ENCODE results near the gene AHCYL2. TPM values are rescaled to one million over a fixed set of nuclear protein-coding genes. Genes with fewer than 3 reads are reported as not detected.

Gene AHCYL2
- total and polyA plus RNA-seq, 12 donors = 6.6 to 57.1 (median 21.7) TPM

GRCh38 chr7:129389829-129390228, 165.0 kb downstream of the AHCYL2 start:
- peaks cover 3 to 4% of the 10 kb centered on the region in 2 donors for H3K4me1 ChIP-seq (replicated peaks in 1 of 2)
- H3K36me3 ChIP-seq (replicated peaks in 1 of 2) = no peaks in the 10 kb centered on the region
- TF ChIP-seq POLR2A (IDR thresholded peaks at IDR 0.05) (no peak), CTCF (IDR thresholded peaks at IDR 0.05) (no peak)
- WGBS, 4 donors = 72 to 83% (median 78%) methylated on average over 1 of the region's 1 CpG
- no peaks in the 10 kb centered on the region for H3K27me3 ChIP-seq
- H3K27ac ChIP-seq = no peak overlapping the region
- no peak for DNase-seq
- no peaks in the 10 kb centered on the region for H3K9me3 ChIP-seq (replicated peaks in 1 of 3)
- intact Hi-C loops (cut with DNase I) = no loop called here
- H3K4me3 ChIP-seq = no peak overlapping the region

DNA sequence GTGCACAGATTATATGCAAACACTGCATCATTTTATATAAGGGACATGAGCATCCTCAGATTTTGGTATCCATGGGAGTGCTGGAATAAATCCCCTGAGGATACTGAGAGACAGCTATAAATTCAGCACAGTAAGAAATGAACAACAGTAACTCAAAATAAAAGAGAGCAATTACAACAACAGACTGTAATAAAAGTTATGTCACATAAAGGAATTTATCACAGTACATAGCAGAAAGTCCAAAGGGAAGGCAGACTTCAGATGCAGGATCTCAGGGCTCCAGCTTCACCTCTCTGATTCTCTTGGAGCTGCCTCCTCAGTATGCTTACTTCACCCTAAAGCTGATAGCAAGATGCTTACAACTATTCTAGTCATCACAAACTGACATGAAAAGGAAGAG, 165.5 kb downstream of the AHCYL2 start:
- H3K4me3 ChIP-seq = no peak overlapping the region
- no peak for DNase-seq
- H3K9me3 ChIP-seq (replicated peaks in 1 of 3) = no peaks in the 10 kb centered on the region
- TF ChIP-seq CTCF (IDR thresholded peaks at IDR 0.05) (no peak), POLR2A (IDR thresholded peaks at IDR 0.05) (no peak)
- no peaks in the 10 kb centered on the region for H3K27me3 ChIP-seq
- H3K36me3 ChIP-seq (replicated peaks in 1 of 2) = no peaks in the 10 kb centered on the region
- peaks cover 7 to 9% of the 10 kb centered on the region in 2 donors for H3K4me1 ChIP-seq (replicated peaks in 1 of 2)
- no peak overlapping the region for H3K27ac ChIP-seq
- intact Hi-C loops (cut with DNase I) = no loop called here

DNA sequence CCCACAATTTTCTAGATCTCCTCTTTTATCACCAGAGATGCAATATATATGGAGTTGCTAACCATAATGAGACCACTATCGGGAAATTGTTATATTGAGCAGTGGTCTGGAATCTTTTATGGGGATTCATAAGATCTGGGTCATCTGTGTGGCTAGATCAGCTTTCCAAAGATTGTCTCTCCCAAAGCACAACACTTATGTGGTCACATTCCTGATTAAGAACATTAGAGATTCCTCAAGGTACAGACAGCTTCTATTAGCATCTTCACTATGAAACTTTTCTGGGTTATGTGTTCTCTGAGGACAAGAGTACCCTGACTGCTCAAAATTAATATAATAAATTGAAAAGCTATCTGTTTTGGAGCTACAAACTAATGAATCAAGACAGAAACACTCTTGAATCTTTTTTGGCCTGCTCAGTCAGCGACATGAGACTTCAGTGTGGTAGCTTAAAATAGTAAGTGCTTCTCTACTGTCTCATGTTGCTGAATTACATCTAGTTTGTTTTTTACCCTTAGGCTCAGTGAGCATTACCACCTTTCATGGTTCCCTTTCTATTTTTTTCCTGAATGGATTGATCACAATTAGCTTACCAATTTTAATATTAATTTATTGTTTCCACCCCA, 166.8 kb downstream of the AHCYL2 start:
- no peak overlapping the region for H3K4me3 ChIP-seq
- intact Hi-C loops (cut with DNase I) = no loop called here
- no peaks in the 10 kb centered on the region for H3K36me3 ChIP-seq (replicated peaks in 1 of 2)
- H3K4me1 ChIP-seq (replicated peaks in 1 of 2) = peaks cover 9 to 10% of the 10 kb centered on the region in 2 donors
- H3K27ac ChIP-seq = no peak overlapping the region
- H3K27me3 ChIP-seq = no peaks in the 10 kb centered on the region
- DNase-seq = no peak
- 77 to 85% (median 82%) methylated on average over 2 of the region's 2 CpGs for WGBS, 4 donors
- TF ChIP-seq CTCF (IDR thresholded peaks at IDR 0.05) = no peak
- no peak for TF ChIP-seq POLR2A (IDR thresholded peaks at IDR 0.05)
- H3K9me3 ChIP-seq (replicated peaks in 1 of 3) = no peaks in the 10 kb centered on the region

DNA sequence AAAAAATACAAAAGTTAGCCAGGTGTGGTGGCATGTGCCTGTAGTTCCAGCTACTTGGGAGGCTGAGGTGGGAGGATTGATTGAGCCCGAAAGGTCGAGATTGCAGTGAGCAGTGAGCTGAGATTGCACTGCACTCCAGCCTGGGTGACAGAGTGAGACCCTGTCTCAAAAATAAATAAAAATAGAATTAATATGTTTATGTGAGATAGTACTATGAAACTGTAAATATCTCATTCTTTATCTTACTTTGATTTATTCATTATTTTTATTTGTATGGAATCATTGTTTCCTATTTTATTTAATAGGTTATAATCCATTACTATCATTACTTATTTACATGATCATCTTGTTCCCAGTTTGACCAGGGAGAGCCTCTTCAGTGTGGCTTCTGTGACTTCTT, 168.4 kb downstream of the AHCYL2 start:
- no peak overlapping the region for H3K4me3 ChIP-seq
- no peak for DNase-seq
- H3K27me3 ChIP-seq = no peaks in the 10 kb centered on the region
- no peaks in the 10 kb centered on the region for H3K9me3 ChIP-seq (replicated peaks in 1 of 3)
- no peak for TF ChIP-seq POLR2A (IDR thresholded peaks at IDR 0.05)
- TF ChIP-seq CTCF (IDR thresholded peaks at IDR 0.05) = no peak
- H3K36me3 ChIP-seq (replicated peaks in 1 of 2) = no peaks in the 10 kb centered on the region
- peaks cover 9 to 10% of the 10 kb centered on the region in 2 donors for H3K4me1 ChIP-seq (replicated peaks in 1 of 2)
- intact Hi-C loops (cut with DNase I) = no loop called here
- 94 to 99% (median 97%) methylated on average over 2 of the region's 2 CpGs for WGBS, 4 donors
- H3K27ac ChIP-seq = no peak overlapping the region

All from adrenal gland (tissue), 12 donors.